ENCODE data around the gene EIF4H.
"Not testable (repeated sequence)": the region's sequence is repeated elsewhere in the genome, so short reads cannot be mapped to it uniquely, and the experiment has no call there.

EIF4H gene

GRCh38 chr7:74194686-74195085, 20.5 kb downstream of the EIF4H start:
- peaks cover 19% of the 10 kb centered on the region; the same call in 1 of the 2 replicates for H4K20me1 ChIP-seq (ENCODE audit: control insufficient read depth, insufficient read depth, low read depth, low read length)
- peaks cover 77% of the 10 kb centered on the region for H3K36me3 ChIP-seq (ENCODE audit: control insufficient read depth, low read length)

GRCh38 chr7:74195139-74195860, 21.1 kb downstream of the EIF4H start:
- H3K79me2 ChIP-seq (ENCODE audit: control insufficient read depth, low read length) = peaks cover 24% of the 10 kb centered on the region
- H3K9me2 ChIP-seq (replicated peaks; ENCODE audit: control insufficient read depth, low read length); H3K4me1 ChIP-seq (ENCODE audit: control insufficient read depth, low read length); H3K27me3 ChIP-seq (ENCODE audit: control insufficient read depth, low read length); H3K4me2 ChIP-seq (ENCODE audit: low read length); H3K4me3 ChIP-seq (ENCODE audit: low read length); H3K9me3 ChIP-seq (ENCODE audit: control insufficient read depth, insufficient read depth, low read length); H3K27ac ChIP-seq (ENCODE audit: low read depth, low read length): not testable (repeated sequence)
- peaks cover 43% of the 10 kb centered on the region for H3F3A ChIP-seq (ENCODE audit: control insufficient read depth, insufficient read depth)
- H4K20me1 ChIP-seq (ENCODE audit: control insufficient read depth, insufficient read depth, low read depth, low read length) = peaks cover 19% of the 10 kb centered on the region; the same call in 1 of the 2 replicates
- H3K36me3 ChIP-seq (ENCODE audit: control insufficient read depth, low read length) = peaks cover 71% of the 10 kb centered on the region

More at GRCh38 chr7:74194686-74195085, 20.5 kb downstream of the EIF4H start:
- no peaks in the 10 kb centered on the region for H3K27me3 ChIP-seq (ENCODE audit: control insufficient read depth, low read length)
- H3K27ac ChIP-seq (ENCODE audit: low read depth, low read length) = no peak overlapping the region
- no peaks in the 10 kb centered on the region for H3K9me3 ChIP-seq (ENCODE audit: control insufficient read depth, insufficient read depth, low read length)
- no peak overlapping the region for H3K4me3 ChIP-seq (ENCODE audit: low read length)
- no peak for TF ChIP-seq CTCF (IDR thresholded peaks at IDR 0.05; ENCODE audit: low read depth, low read length, poor library complexity, severe bottlenecking)
- no peak for TF ChIP-seq EZH2phosphoT487 (IDR thresholded peaks at IDR 0.05; ENCODE audit: borderline replicate concordance, low read length)
- H3K9me2 ChIP-seq (replicated peaks; ENCODE audit: control insufficient read depth, low read length) = no peaks in the 10 kb centered on the region
- H3K4me1 ChIP-seq (ENCODE audit: control insufficient read depth, low read length) = no peaks in the 10 kb centered on the region
- H3K79me2 ChIP-seq (ENCODE audit: control insufficient read depth, low read length) = peaks cover 30% of the 10 kb centered on the region
- peaks cover 38% of the 10 kb centered on the region for H3F3A ChIP-seq (ENCODE audit: control insufficient read depth, insufficient read depth)
- no peak overlapping the region for H3K4me2 ChIP-seq (ENCODE audit: low read length)

GRCh38 chr7:74195968-74196654, 22.0 kb downstream of the EIF4H start:
- not testable (repeated sequence) for H3K4me1 ChIP-seq (ENCODE audit: control insufficient read depth, low read length); H3K27me3 ChIP-seq (ENCODE audit: control insufficient read depth, low read length); H3K9me2 ChIP-seq (replicated peaks; ENCODE audit: control insufficient read depth, low read length); H3K9me3 ChIP-seq (ENCODE audit: control insufficient read depth, insufficient read depth, low read length); H3K27ac ChIP-seq (ENCODE audit: low read depth, low read length); H3K4me3 ChIP-seq (ENCODE audit: low read length); H3K4me2 ChIP-seq (ENCODE audit: low read length)
- H3F3A ChIP-seq (ENCODE audit: control insufficient read depth, insufficient read depth) = peaks cover 49% of the 10 kb centered on the region
- H3K79me2 ChIP-seq (ENCODE audit: control insufficient read depth, low read length) = peaks cover 17% of the 10 kb centered on the region
- H4K20me1 ChIP-seq (ENCODE audit: control insufficient read depth, insufficient read depth, low read depth, low read length) = peaks cover 17% of the 10 kb centered on the region; the same call in 1 of the 2 replicates
- peaks cover 63% of the 10 kb centered on the region for H3K36me3 ChIP-seq (ENCODE audit: control insufficient read depth, low read length)

GRCh38 chr7:74197449-74198124, 23.4 kb downstream of the EIF4H start:
- H4K20me1 ChIP-seq (ENCODE audit: control insufficient read depth, insufficient read depth, low read depth, low read length) = peaks cover 8% of the 10 kb centered on the region; the same call in 1 of the 2 replicates
- H3K79me2 ChIP-seq (ENCODE audit: control insufficient read depth, low read length) = peaks cover 7% of the 10 kb centered on the region
- peaks cover 3% of the 10 kb centered on the region for H3K4me1 ChIP-seq (ENCODE audit: control insufficient read depth, low read length)
- peaks cover 45% of the 10 kb centered on the region for H3F3A ChIP-seq (ENCODE audit: control insufficient read depth, insufficient read depth)
- TF ChIP-seq CTCF (IDR thresholded peaks at IDR 0.05; ENCODE audit: low read depth, low read length, poor library complexity, severe bottlenecking) (no peak), EZH2phosphoT487 (IDR thresholded peaks at IDR 0.05; ENCODE audit: borderline replicate concordance, low read length) (no peak)
- H3K9me2 ChIP-seq (replicated peaks; ENCODE audit: control insufficient read depth, low read length) = no peaks in the 10 kb centered on the region
- peaks cover 49% of the 10 kb centered on the region for H3K36me3 ChIP-seq (ENCODE audit: control insufficient read depth, low read length)
- H3K27ac ChIP-seq (ENCODE audit: low read depth, low read length) = no peak overlapping the region
- H3K9me3 ChIP-seq (ENCODE audit: control insufficient read depth, insufficient read depth, low read length) = no peaks in the 10 kb centered on the region
- no peaks in the 10 kb centered on the region for H3K27me3 ChIP-seq (ENCODE audit: control insufficient read depth, low read length)
- H3K4me2 ChIP-seq (ENCODE audit: low read length) = no peak overlapping the region
- no peak overlapping the region for H3K4me3 ChIP-seq (ENCODE audit: low read length)

Data from DOHH2 (cell line).